SK-N-SH treated with all-trans-retinoic acid at 6 μM for 48 hours (cell line): ENCODE results near the gene IGDCC3.

Source experiments
- ATAC-seq: fragments of 200-7000 bp; cut with Tn5 transposase; 3 replicates; pipeline ENCODE4 v1.9.1; 2020; ENCODE audit warnings: mild to moderate bottlenecking, moderate library complexity
- ARNTL ChIP-seq: fragments of 450-650 bp; formaldehyde crosslinking; IDR thresholded peaks from 2 replicates; pipeline ENCODE4 v1.5.0; 2020; ENCODE audit warnings: low read depth, mild to moderate bottlenecking, moderate library complexity, borderline replicate concordance
- BACH2 ChIP-seq: fragments of 250-450 bp; sonication (Bioruptor Pico); IDR thresholded peaks from 2 replicates; pipeline ENCODE4 v1.9.0; 2021; ENCODE audit warnings: mild to moderate bottlenecking, borderline replicate concordance
- CSDC2 ChIP-seq: fragments of 250-450 bp; sonication (Bioruptor Pico); IDR thresholded peaks from 2 replicates; pipeline ENCODE4 v1.5.0; 2020; ENCODE audit warnings: mild to moderate bottlenecking, moderate library complexity
- ESRRG ChIP-seq: fragments of 250-450 bp; sonication (Bioruptor Pico); IDR thresholded peaks from 2 replicates; pipeline ENCODE4 v1.6.1; 2021; ENCODE audit warnings: mild to moderate bottlenecking
- GLIS3 ChIP-seq: fragments of 250-450 bp; sonication (Bioruptor Pico); IDR thresholded peaks from 2 replicates; pipeline ENCODE4 v1.5.0; 2020; ENCODE audit warnings: mild to moderate bottlenecking, moderate library complexity
- ISL1 ChIP-seq: fragments of 250-450 bp; sonication (Bioruptor Pico); IDR thresholded peaks from 2 replicates; pipeline ENCODE4 v2.1.2; 2022; ENCODE audit warnings: mild to moderate bottlenecking, moderate library complexity
- OSR1 ChIP-seq: fragments of 250-450 bp; sonication (Bioruptor Pico); IDR thresholded peaks from 2 replicates; pipeline ENCODE4 v1.8.0; 2022; ENCODE audit warnings: moderate library complexity, mild to moderate bottlenecking, inconsistent platforms
- PPARA ChIP-seq: fragments of 250-450 bp; sonication (Bioruptor Pico); IDR thresholded peaks from 2 replicates; pipeline ENCODE4 v1.5.0; 2020; ENCODE audit warnings: mild to moderate bottlenecking, borderline replicate concordance
- RARB ChIP-seq: fragments of 250-450 bp; sonication (Bioruptor Pico); IDR thresholded peaks from 2 replicates; pipeline ENCODE4 v1.8.0; 2021; ENCODE audit warnings: mild to moderate bottlenecking, moderate library complexity
- SNAI2 ChIP-seq: fragments of 250-450 bp; sonication (Bioruptor Pico); IDR thresholded peaks from 2 replicates; pipeline ENCODE4 v1.5.0; 2020; ENCODE audit warnings: mild to moderate bottlenecking, moderate library complexity
- TCF4 ChIP-seq: fragments of 250-450 bp; sonication (Bioruptor Pico); IDR thresholded peaks from 2 replicates; pipeline ENCODE4 v1.8.0; 2021; ENCODE audit warnings: mild to moderate bottlenecking, moderate library complexity, borderline replicate concordance
- TOX ChIP-seq: fragments of 250-450 bp; sonication (Bioruptor Pico); IDR thresholded peaks from 2 replicates; pipeline ENCODE4 v1.8.0; 2021; ENCODE audit warnings: mild to moderate bottlenecking, moderate library complexity, borderline replicate concordance
- ZC3H10 ChIP-seq: fragments of 250-450 bp; sonication (Bioruptor Pico); IDR thresholded peaks from 2 replicates; pipeline ENCODE4 v1.5.1; 2021; ENCODE audit warnings: mild to moderate bottlenecking, moderate library complexity
- ZFP3 ChIP-seq: fragments of 250-450 bp; sonication (Bioruptor Pico); IDR thresholded peaks from 2 replicates; pipeline ENCODE4 v1.5.0; 2020; ENCODE audit warnings: mild to moderate bottlenecking, moderate library complexity
- ZFP30 ChIP-seq: fragments of 450-650 bp; formaldehyde crosslinking; IDR thresholded peaks from 2 replicates; pipeline ENCODE4 v1.5.0; 2022; ENCODE audit warnings: mild to moderate bottlenecking, moderate library complexity
- ZNF565 ChIP-seq: fragments of 450-650 bp; formaldehyde crosslinking; conservative IDR thresholded peaks from 2 replicates; pipeline ENCODE4 v1.5.0; 2020; ENCODE audit warnings: low read depth, mild to moderate bottlenecking, moderate library complexity
- ZNF70 ChIP-seq: fragments of 450-650 bp; formaldehyde crosslinking; IDR thresholded peaks from 2 replicates; pipeline ENCODE4 v1.5.0; 2020; ENCODE audit warnings: mild to moderate bottlenecking, moderate library complexity
- ZNF8 ChIP-seq: fragments of 450-650 bp; formaldehyde crosslinking; IDR thresholded peaks from 2 replicates; pipeline ENCODE4 v1.5.0; 2020; ENCODE audit warnings: mild to moderate bottlenecking, moderate library complexity
- TF ChIP-seq, protein P1 (sequence below): fragments of 250-450 bp; sonication (Bioruptor Pico); IDR thresholded peaks from 2 replicates; pipeline ENCODE4 v1.8.0; 2021; ENCODE audit warnings: low read depth, mild to moderate bottlenecking, moderate library complexity, borderline replicate concordance
- TF ChIP-seq, protein P2 (sequence below): fragments of 250-450 bp; sonication (Bioruptor Pico); IDR thresholded peaks from 2 replicates; pipeline ENCODE4 v1.5.1; 2020; ENCODE audit warnings: low read depth, mild to moderate bottlenecking, moderate library complexity
- TF ChIP-seq, protein P3 (sequence below): fragments of 250-450 bp; sonication (Bioruptor Pico); IDR thresholded peaks from 2 replicates; pipeline ENCODE4 v1.5.0; 2020; ENCODE audit warnings: mild to moderate bottlenecking, moderate library complexity
- TF ChIP-seq, protein P4 (sequence below): fragments of 250-450 bp; sonication (Bioruptor Pico); IDR thresholded peaks from 2 replicates; pipeline ENCODE4 v1.8.0; 2020; ENCODE audit warnings: mild to moderate bottlenecking, moderate library complexity, borderline replicate concordance

The IGDCC3 gene

DNA sequence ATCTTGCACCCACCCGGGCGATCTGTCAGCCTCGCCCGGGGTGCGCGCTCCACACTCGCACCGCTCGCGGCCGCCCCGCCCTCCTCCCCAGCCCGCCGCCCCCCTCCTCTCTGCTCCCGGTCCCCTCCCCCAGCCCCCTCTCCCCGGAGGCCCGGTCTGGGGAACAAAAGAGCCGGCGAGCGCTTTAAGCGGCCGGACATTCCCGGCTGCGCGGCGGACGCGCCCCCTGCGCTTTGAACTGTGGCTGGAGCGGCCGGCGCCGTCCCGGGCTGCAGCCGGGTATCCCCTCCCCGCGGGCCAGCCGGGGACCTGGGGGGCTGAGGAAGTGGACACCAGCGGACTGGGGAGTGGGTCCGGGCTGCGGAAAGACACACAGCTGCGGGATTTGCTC lies at the start of gene IGDCC3:
TSS of gene IGDCC3 (minus strand) at position 27 of the 391 bp plus-strand sequence. CDS start 214 bp downstream, outside the sequence.
- no peak for ATAC-seq
- TF ChIP-seq BACH2 (CRISPR knock-in tag) (no peak), OSR1 (CRISPR knock-in tag) (no peak), PPARA (CRISPR knock-in tag) (no peak)
- TF ChIP-seq, all 23 proteins: peak for 0

DNA sequence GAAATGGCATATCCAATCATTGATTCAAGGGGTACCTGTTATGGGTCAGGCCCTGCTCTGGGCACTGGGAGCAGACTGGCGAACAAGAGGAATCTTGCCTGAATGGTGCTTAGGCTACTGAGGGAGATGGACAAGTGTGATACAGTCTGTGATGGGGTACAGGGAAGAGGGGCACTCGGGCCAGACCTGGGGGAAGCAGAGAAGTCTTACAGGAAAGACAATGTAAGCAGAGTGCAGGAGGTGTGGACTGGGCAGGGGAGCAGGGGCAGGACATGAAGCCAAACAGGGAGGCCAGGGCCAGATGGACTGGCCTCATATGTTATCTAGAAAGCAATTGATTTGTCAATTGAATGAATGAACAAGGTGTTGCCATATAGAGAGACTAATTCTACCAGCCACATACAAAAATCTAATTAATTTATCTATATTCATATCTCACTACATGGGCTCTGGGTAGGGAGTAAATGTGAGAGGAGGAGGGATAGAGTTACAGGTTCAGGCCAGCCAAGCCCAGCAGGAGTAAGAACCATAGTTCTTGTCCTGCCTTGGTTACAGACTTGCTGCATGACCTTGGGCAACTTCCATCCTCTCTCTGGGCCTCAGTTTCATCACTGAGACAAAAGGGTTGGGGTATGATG lies 48.5 kb upstream of the IGDCC3 start:
- ATAC-seq: no peak
- TF ChIP-seq, protein P1, sequence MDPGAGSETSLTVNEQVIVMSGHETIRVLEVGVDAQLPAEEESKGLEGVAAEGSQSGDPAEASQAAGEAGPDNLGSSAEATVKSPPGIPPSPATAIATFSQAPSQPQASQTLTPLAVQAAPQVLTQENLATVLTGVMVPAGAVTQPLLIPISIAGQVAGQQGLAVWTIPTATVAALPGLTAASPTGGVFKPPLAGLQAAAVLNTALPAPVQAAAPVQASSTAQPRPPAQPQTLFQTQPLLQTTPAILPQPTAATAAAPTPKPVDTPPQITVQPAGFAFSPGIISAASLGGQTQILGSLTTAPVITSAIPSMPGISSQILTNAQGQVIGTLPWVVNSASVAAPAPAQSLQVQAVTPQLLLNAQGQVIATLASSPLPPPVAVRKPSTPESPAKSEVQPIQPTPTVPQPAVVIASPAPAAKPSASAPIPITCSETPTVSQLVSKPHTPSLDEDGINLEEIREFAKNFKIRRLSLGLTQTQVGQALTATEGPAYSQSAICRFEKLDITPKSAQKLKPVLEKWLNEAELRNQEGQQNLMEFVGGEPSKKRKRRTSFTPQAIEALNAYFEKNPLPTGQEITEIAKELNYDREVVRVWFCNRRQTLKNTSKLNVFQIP (CRISPR knock-in tag): no peak
- no peak for TF ChIP-seq TCF4 (CRISPR knock-in tag)
- TF ChIP-seq ZFP30 (CRISPR knock-in tag): no peak
- TF ChIP-seq, protein P2, sequence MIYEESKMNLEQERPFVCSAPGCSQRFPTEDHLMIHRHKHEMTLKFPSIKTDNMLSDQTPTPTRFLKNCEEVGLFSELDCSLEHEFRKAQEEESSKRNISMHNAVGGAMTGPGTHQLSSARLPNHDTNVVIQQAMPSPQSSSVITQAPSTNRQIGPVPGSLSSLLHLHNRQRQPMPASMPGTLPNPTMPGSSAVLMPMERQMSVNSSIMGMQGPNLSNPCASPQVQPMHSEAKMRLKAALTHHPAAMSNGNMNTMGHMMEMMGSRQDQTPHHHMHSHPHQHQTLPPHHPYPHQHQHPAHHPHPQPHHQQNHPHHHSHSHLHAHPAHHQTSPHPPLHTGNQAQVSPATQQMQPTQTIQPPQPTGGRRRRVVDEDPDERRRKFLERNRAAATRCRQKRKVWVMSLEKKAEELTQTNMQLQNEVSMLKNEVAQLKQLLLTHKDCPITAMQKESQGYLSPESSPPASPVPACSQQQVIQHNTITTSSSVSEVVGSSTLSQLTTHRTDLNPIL (CRISPR knock-in tag): no peak
- no peak for TF ChIP-seq ESRRG (CRISPR knock-in tag)
- TF ChIP-seq CSDC2 (CRISPR knock-in tag): no peak
- TF ChIP-seq SNAI2: no peak
- TF ChIP-seq ZNF565 (CRISPR knock-in tag): no peak
- no peak for TF ChIP-seq PPARA (CRISPR knock-in tag)
- no peak for TF ChIP-seq GLIS3 (CRISPR knock-in tag)
- no peak for TF ChIP-seq ZFP3 (CRISPR knock-in tag)
- TF ChIP-seq ZNF70 (CRISPR knock-in tag): no peak
- TF ChIP-seq TOX: no peak
- TF ChIP-seq BACH2 (CRISPR knock-in tag): no peak
- no peak for TF ChIP-seq OSR1 (CRISPR knock-in tag)
- TF ChIP-seq RARB (CRISPR knock-in tag): no peak
- no peak for TF ChIP-seq ZC3H10 (CRISPR knock-in tag)
- no peak for TF ChIP-seq ZNF8 (CRISPR knock-in tag)
- TF ChIP-seq, protein P3, sequence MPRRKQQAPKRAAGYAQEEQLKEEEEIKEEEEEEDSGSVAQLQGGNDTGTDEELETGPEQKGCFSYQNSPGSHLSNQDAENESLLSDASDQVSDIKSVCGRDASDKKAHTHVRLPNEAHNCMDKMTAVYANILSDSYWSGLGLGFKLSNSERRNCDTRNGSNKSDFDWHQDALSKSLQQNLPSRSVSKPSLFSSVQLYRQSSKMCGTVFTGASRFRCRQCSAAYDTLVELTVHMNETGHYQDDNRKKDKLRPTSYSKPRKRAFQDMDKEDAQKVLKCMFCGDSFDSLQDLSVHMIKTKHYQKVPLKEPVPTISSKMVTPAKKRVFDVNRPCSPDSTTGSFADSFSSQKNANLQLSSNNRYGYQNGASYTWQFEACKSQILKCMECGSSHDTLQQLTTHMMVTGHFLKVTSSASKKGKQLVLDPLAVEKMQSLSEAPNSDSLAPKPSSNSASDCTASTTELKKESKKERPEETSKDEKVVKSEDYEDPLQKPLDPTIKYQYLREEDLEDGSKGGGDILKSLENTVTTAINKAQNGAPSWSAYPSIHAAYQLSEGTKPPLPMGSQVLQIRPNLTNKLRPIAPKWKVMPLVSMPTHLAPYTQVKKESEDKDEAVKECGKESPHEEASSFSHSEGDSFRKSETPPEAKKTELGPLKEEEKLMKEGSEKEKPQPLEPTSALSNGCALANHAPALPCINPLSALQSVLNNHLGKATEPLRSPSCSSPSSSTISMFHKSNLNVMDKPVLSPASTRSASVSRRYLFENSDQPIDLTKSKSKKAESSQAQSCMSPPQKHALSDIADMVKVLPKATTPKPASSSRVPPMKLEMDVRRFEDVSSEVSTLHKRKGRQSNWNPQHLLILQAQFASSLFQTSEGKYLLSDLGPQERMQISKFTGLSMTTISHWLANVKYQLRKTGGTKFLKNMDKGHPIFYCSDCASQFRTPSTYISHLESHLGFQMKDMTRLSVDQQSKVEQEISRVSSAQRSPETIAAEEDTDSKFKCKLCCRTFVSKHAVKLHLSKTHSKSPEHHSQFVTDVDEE (CRISPR knock-in tag): no peak

DNA sequence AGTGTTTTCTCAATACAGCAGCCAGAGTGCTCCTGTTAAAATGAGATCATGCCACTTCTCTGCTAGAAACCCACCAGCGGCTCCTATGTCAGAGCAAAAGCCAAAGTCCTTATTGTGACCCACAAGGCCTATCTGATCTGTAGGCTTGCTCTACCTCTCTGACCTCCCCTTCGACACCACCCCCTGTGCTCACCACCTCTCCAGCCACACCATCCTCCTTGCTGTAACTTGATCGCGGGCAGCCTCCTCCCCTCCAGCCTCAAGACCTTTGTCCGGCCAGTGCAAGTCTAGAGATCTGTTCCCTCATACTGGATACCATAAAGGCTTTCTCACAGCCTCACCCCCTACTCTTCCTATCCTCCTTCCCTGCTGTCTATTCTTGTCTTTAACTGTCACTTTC lies 46.9 kb upstream of the IGDCC3 start:
- no peak for ATAC-seq
- TF ChIP-seq, protein P2 (CRISPR knock-in tag): no peak
- TF ChIP-seq, protein P3 (CRISPR knock-in tag): no peak
- TF ChIP-seq ARNTL: no peak
- TF ChIP-seq ZFP3 (CRISPR knock-in tag): no peak
- TF ChIP-seq ISL1 (CRISPR knock-in tag): no peak
- no peak for TF ChIP-seq OSR1 (CRISPR knock-in tag)
- TF ChIP-seq ZFP30 (CRISPR knock-in tag): no peak
- TF ChIP-seq ZNF8 (CRISPR knock-in tag): no peak
- TF ChIP-seq RARB (CRISPR knock-in tag): no peak
- TF ChIP-seq CSDC2 (CRISPR knock-in tag): no peak
- TF ChIP-seq BACH2 (CRISPR knock-in tag): no peak
- no peak for TF ChIP-seq ZC3H10 (CRISPR knock-in tag)
- TF ChIP-seq, protein P4, sequence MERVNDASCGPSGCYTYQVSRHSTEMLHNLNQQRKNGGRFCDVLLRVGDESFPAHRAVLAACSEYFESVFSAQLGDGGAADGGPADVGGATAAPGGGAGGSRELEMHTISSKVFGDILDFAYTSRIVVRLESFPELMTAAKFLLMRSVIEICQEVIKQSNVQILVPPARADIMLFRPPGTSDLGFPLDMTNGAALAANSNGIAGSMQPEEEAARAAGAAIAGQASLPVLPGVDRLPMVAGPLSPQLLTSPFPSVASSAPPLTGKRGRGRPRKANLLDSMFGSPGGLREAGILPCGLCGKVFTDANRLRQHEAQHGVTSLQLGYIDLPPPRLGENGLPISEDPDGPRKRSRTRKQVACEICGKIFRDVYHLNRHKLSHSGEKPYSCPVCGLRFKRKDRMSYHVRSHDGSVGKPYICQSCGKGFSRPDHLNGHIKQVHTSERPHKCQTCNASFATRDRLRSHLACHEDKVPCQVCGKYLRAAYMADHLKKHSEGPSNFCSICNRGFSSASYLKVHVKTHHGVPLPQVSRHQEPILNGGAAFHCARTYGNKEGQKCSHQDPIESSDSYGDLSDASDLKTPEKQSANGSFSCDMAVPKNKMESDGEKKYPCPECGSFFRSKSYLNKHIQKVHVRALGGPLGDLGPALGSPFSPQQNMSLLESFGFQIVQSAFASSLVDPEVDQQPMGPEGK: no peak
- TF ChIP-seq ZNF70 (CRISPR knock-in tag): no peak
- TF ChIP-seq PPARA (CRISPR knock-in tag): no peak
- no peak for TF ChIP-seq ESRRG (CRISPR knock-in tag)
